ENCODE data around the gene EXOSC5.

DNA sequence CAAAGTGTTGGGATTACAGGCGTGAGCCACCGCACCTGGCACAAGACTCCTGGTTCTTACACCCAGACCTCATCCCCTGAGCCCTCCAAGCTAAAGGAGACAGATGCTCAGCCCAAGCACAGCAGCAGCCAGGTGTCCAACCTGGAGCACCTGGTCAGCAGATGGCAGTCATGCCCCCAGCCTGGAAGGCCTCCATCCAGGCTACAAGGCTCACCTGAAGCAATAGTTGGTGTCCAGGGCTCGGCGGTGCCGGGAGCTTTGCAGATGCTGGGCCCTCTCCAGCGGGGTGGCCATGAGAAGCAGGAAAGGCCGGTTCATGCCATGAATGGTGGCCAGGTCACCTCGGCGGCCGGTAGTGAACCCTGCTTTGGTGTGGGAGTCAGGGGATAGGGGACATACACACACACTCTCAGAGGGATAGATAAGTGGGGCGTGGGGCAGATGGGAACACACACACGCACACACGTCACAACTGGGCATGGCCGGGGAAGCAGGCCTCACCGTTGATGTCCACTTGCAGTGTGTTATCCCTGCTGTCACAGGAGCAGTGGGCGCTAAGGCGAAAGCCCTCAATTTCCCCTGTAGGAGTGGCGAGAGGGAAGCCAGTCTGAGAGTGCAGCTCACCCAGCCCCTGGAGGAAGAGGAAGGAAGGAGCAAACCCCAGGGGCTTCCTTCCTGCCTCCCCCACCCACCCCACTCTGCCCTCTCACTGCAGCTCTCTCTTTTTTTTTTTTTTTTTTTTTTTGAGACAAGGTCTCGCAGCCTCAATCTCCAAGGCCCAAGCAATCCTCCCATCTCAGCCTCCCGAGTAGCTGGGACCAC lies 55.3 kb downstream of the EXOSC5 start:
- no peak for TF ChIP-seq SMC3 (IDR thresholded peaks at IDR 0.05; ENCODE audit: low read depth, low read length)
- TF ChIP-seq EP300 (IDR thresholded peaks at IDR 0.05; ENCODE audit: borderline replicate concordance in 1 of 2, low read depth in 1 of 2, low read length in 1 of 2): no peak
- no peak for TF ChIP-seq RAD21 (IDR thresholded peaks at IDR 0.05; ENCODE audit: low read length)
- TF ChIP-seq, protein P1, sequence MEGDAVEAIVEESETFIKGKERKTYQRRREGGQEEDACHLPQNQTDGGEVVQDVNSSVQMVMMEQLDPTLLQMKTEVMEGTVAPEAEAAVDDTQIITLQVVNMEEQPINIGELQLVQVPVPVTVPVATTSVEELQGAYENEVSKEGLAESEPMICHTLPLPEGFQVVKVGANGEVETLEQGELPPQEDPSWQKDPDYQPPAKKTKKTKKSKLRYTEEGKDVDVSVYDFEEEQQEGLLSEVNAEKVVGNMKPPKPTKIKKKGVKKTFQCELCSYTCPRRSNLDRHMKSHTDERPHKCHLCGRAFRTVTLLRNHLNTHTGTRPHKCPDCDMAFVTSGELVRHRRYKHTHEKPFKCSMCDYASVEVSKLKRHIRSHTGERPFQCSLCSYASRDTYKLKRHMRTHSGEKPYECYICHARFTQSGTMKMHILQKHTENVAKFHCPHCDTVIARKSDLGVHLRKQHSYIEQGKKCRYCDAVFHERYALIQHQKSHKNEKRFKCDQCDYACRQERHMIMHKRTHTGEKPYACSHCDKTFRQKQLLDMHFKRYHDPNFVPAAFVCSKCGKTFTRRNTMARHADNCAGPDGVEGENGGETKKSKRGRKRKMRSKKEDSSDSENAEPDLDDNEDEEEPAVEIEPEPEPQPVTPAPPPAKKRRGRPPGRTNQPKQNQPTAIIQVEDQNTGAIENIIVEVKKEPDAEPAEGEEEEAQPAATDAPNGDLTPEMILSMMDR (IDR thresholded peaks at IDR 0.05): no peak

All from SK-N-SH (cell line).